GM19328 (cell line): ENCODE results near the gene TASP1.
"Not testable (repeated sequence)": the region's sequence is repeated elsewhere in the genome, so short reads cannot be mapped to it uniquely, and the experiment has no call there.

Experiments used
- ATAC-seq: cut with Tn5 transposase; IDR thresholded peaks from one replicate; pipeline ENCODE4 v1.9.1; 2021; ENCODE audit warnings: mild to moderate bottlenecking, moderate library complexity; ENCODE audit not compliant: unreplicated experiment

Gene TASP1

DNA sequence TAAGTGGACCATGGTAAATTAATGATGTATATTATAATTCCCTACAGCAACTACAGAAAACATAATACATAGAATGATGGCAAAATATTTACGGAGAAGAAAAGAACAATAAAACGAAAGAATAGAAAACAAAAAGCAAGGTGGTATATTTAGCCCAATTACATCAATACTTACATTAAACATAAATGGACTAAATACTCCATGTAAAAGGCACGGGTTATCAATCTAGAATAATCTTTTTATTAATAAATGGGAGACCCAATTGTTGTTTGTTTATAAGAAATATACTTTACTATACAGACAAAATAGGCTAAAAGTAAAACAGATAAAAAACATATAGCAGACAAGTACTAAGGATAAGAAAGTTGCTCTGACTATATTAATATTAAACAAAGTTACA lies 137.2 kb downstream of the TASP1 start:
- ATAC-seq = no peak

DNA sequence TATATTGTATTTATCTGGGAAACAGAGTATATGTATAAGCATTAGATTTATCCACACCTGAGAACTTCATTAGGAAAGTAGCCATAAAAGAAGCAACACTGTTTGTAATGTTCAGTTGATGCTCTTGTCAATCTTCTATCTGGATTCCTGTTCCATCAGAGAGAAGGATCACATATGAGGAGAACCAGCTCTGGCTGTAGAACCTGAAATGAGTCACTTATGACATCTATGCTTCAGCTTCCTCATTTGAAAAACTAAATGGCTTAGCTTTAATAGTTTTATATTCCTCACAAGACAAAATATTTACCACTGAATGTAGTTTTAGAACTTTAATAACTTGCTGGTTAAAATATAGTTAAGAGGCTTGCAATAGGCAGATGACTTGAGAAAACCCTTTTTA lies 144.7 kb downstream of the TASP1 start:
- no peak for ATAC-seq

DNA sequence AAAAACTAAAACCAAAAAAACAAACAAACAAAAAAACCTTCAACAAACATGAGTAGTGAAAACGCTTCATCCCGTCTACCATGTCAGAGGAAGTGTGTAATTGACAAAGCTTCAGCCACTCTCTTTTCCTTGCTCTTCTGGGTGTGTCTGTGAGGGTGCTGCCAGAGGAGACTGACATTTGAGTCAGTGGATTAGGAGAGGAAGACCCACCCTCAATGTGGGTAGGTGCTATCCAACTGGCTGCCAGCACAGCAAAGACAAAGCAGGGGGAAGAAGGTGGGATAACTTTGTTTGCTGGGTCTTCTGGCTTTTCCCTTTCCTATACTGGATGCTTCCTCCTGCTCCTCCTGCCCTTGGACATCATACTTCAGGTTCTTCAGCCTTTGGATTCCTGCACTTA lies 145.6 kb downstream of the TASP1 start:
- ATAC-seq = no peak

DNA sequence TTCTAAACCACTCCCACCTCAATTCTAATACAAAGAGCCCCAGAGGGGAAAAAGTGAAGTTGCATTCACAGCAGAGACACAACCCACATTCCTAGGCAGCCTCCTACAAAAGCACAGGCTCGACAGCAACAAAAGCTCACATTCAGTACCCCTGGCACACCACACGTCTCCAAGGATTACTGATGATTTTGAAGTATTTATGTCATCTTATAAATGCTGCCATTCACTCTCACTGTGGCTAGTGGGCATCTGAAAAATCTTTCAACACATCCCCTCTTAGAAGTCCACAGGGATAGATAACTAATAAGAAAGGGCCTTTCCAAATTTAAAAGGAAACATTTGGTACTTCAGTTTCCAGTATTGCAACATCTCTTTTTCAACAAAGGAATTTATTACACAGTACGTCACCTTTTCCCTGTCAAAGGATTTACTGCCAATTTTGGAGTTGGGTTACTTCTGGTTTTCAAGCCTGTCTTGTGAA lies 146.7 kb downstream of the TASP1 start:
- no peak for ATAC-seq

DNA sequence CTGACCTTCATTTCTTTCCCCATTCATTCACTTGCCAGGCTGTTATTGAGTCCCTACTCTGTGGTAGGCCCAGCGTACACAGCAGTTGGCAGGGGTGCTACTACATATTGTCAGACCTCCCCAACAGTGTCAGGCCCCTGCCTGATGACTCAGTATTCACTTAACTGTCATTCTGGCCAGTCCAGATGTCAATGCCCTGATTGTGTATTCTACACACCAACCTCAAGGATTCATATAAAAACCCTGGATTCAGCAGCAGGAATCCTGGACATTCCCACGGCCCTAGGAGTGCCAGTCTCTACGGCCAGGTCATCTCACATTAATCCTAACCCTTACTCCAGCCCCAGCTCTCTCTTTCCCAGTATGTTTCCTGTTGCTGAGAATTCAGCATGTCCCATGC lies 151.5 kb downstream of the TASP1 start:
- ATAC-seq = no peak

DNA sequence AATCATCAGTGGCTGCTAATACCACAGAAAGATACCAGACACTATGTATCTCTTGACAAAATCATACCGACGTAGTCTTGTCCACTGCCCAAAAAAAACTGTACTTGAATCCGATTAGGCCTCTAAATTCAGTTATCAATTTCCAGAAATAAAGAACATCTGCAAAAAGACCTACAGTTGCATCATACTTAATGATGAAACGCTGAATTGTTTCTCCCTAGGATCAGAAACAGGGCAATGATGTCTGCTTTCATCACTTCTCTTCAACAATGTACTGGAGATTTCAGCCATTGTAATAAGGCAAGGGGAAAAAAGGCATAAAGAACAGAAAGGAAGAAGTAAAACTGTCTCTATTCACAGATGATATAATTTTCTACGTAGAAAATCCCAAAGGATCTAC lies 152.0 kb downstream of the TASP1 start:
- ATAC-seq = no peak

DNA sequence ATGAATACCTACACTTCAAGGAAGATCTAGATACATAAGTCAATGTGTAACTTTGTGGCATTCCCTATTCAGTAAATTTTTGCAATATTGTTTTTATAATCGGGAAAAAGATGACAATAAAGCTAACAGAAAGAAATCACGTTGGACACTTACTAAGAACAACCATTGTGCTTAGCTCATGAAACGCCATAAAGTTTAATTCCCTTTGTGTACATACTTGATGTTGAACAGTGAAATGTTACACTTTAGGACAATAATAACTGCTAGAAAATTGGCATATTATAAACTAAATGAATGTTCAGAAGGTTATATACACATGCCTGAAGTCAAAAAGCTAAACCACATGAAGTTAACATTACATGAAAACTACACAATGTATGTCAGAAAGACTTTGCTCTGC lies 153.2 kb downstream of the TASP1 start:
- no peak for ATAC-seq

DNA sequence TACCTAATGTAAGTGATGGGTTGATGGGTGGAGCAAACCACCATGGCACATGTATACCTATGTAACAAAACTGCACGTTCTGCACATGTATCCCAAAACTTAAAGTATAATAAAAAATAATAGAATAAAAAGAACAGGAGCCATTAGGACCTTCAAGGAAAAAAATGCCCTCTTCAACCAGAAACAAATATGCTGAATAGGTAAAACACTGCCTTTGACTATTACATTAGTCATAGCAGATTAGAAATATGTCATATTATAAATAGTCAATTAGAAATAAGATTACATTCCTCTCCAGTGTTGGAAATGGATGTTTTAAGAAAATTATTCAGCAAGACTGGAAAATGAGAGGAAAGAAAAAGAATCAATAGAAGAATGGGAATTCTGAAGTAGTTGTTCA lies 153.7 kb downstream of the TASP1 start:
- ATAC-seq = not testable (repeated sequence)

DNA sequence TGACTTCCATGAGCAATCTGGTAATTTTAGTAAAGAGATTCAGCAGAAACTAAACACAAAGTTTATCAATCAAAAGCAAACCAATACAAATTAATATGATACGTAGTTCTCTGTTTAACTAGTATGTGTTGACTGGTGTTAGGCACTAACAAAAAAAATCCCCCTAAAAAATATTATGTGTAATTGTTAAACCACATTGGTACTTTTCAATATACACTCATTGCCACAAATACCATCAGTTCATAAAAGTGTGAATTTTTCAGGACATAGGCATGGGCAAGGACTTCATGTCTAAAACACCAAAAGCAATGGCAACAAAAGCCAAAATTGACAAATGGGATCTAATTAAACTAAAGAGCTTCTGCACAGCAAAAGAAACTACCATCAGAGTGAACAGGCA lies 155.3 kb downstream of the TASP1 start:
- not testable (repeated sequence) for ATAC-seq

DNA sequence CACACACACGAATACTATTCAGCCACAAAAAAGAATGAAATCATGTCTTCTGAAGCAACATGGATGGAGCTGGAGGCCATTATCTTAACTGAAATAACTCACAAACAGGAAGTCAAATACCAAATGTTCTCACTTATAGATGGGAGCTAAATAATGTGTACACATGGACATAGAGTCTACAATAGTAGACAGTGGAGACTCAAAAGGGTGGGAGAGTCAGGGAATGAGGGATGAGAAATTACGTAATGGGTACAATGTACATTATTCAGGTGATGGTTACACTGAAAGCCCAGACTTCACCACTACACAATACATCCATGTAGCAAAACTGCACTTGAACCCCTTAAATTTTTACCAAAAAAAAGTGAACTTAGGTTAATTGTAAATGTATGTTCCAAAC lies 160.4 kb downstream of the TASP1 start:
- ATAC-seq = no peak

DNA sequence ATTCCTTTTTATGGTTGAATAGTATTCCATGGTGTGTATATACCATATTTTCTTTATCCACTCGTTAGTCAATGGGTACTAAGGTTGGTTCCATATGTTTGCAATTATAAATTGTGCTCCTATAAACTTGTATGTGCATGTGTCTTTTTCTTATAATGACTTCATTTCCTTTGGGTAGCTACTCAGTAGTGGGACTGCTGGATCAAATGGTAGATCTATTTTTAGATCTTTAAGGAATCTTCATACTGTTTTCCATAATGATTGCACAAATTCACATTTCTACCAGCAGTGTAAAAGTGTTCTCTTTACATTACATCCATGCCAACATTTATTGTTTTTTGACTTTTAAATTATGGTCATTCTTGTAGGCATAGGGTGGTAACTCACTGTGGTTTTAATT lies 164.3 kb downstream of the TASP1 start:
- ATAC-seq = no peak

DNA sequence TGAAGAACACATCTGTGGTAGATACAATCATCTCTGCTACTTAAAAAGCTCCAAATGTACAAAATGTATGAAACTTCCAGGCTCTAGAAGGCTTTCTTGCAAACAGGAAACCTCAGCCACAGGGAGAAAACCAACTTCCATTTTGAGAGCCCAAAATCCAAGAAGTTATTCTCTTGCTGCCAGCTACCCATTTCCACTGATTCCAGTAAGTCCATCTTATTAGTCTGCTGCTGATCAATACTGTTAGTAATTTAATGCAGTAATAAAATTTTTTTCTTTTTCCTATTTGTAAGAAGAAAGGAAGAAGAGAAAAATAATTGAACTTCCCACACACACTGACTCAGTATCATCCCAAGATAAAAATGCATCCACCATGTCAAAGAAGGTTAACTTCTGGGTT lies 169.5 kb downstream of the TASP1 start:
- no peak for ATAC-seq

DNA sequence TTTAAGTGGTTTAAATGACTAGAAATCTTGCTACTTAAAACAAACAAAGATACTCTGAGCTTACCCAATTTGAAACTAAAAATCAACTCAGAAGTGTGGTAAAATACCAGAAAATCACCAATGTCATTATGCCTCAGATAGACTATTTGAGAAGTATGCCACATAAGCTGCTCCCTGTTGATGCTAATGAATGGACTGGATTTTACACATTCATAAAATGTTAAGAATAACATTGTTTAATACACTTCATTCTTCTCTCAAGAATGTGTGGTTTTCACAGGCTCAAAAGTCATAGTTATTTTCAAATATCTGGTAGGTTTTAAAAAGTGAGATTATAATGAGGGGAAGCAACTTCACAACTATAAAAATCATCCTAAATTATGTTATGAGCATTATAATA lies 170.6 kb downstream of the TASP1 start:
- ATAC-seq = no peak

DNA sequence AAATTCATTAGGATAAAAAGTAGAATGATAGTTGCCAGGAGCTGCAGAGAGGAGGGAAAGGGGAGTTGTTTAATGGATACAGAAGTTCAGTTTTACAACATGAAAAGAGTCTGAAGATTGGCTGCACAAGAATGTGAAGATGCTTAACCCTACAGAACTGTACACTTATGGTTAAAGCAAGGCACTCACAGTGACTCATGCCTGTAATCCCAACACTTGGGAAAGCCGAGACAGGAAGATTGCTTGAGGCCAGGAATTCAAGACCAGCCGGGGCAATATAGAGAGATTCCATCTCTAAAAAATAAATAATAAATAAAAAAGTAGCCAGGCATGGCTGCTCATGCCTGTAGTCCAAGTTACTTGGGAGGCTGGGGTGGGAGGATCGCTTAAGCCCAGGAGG lies 174.0 kb downstream of the TASP1 start:
- no peak for ATAC-seq

DNA sequence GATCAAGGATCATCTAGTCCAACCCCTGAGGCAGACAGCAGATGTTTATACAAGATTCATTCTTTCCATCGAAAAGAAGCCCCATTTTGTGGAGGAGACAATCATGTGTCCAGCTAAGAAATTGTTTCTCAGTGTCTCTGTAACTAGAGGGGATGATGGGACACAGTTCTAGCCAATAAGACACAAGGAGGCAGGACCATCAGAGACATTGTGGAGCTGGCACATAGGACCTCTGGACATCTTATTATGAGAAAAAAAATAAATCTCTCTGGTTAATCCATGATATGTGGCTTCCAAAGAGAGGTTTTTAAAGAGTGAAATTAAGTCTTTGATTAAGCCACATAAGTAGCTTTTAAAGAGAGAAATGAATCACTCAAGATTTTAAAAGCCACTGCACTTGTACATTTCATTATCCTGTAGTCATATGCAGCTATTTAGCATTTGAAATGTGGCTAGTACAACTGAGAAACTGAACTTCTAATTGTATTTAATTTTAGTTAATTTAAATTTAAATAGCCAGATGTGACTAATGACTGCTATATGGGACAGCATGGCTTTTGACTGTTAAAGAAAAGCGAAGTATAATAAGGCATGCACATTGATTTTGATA lies 176.8 kb downstream of the TASP1 start:
- ATAC-seq = no peak

DNA sequence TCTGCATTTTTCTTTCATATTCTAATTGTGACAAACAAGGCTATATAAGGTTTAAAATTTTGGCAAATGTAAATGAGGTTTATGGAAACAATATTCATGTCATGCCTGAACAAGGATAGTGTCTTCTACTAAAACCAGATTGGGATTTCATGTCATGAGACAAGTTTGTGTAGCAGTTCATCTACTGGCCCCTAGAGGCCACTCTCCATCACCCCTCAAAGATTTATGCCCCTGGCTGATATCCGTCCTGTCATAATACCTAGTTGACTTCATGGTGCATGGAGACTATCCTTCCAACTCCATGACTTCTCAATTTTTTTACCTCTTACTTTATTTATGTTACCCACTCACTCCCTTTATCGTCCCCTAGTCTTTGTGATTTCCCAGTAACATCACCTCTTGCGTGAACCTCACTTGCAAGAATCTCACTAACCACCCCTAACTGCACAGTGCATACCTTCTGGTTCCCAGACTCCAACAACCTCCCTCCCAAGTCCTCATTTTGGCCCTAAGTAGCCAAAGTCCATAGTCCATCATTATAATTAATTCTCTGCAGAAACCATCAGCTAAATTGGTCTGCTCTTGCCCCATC lies 179.8 kb downstream of the TASP1 start:
- ATAC-seq = peak; percentile 75

DNA sequence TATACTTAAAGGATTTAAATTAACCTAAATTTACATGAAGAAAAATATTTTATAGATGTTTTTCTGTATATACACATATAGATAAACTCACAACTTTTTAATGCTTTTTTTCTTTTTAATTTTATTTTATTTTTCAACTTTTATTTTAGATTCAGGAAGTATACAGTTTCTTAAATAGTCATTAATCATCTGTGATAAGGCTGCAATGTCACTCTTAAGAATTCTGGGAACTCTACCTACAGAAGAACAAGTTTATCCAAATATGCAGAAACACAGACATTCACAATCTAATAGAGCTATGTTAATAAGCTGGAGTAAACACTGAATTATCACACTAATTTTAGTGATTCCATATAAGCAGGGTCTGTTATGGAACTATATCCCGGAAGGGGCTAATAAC lies 181.2 kb downstream of the TASP1 start:
- ATAC-seq = no peak

DNA sequence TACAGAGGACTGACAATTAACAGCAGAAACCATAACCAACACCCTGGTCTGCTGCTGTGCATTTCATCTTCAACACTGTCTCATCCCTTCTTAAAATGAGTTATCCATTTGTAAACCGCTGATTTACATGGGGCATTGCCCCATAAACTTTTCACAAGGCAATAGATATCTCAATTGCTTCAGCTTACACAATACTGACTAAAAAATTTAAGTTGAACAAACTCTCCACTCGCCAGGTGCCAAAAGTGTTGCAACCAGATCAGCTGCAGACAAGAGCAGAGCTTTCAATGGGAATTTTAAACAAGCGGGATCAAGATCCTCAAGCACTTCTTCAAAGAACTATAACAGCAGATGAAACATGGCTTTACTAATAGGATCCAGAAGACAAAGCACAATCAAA lies 183.0 kb downstream of the TASP1 start:
- ATAC-seq = no peak

DNA sequence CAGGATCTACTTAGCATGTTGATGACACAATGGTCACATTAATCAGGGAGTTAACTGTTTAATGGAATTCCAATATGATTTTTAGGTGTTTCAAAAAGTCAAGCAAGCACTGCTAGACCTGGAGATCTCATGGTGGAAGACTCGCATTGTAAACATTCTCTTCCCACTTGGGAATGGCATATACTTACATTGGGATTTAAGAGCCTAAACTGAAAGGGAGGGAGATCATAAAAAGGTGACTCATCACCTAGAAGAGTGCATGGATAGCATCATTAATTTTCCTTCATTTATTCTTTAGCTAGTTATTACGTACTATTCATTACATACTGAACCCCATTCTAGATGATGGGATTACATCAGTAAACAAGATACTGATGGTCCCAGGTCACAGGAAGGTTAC lies 185.4 kb downstream of the TASP1 start:
- no peak for ATAC-seq

DNA sequence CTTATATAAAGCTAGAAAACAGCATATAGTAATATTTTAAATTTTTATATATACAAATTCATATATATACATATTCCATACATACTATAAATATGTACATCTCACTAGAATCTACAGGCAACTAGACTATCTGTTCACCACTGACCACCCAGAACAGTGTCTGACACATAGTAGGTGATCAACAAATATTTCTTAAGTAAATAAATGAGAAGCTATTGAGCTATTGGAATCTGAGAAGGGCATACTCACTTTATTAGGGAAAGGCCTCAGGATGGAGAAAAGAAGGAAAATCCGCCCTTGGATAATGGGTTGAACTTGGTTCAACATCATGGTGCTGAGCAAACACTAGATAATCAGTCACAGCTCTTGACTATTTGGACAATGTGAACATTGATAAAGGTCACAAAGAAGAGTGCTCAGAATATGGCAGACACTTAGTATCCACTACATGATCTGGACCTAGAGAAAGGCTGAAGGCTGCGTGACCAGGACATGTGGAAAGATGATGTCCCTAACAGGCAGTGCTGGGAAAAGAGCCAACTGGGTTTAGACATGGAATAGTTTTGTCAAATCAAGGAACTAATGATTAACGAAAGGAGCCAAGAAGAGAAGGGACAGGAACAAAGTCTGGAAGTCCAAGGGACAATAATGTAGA lies 186.1 kb downstream of the TASP1 start:
- ATAC-seq = no peak

DNA sequence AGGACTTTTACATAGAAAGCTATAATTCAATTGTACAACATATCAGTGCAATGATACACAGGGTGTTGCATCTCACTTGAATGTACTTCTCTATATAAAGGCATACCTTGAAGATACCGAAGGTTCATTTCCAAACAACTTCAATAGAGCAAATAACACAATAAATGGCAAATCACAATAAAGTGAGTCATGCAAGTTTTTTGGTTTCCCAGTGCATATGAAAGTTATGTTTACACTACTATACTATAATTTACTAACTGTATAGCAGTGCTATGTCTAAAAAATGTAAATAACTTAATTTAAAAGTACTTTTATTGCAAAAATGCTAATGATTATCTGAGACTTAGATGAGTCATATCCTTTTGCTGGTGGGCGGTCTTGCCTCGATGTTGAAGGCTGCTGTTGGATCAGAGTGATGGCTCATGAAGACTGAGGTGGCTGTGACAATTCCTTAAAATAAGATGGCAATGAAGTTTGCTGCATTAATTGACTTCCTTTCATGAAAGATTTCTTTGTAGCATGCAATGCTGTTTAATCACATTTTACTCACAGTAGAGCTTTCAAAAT lies 188.8 kb downstream of the TASP1 start:
- no peak for ATAC-seq
